ENCODE results near the gene CAMKK1.

The CAMKK1 gene

DNA sequence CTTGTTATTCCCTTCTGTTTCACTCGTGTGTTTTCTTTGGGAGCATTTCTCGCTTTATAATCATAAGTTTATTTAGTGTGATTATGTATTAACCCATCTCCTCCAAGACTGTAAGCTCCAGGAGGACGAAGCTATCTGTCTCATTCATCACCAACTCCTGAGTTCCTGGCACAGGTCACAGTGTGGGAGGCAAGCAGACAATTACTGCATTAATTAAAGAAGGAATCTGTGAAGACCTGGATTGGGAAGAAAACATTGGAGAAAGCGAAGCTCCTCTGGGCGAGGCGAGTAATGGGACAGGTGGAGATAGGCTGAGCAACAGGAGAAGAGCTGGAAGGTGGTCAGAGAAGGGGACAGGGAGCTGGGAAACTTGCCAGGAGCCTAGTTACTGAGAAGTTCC is 7.8 kb upstream of the CAMKK1 start:
- no peaks in the 10 kb centered on the region for H3K9me3 ChIP-seq (ENCODE audit: severe bottlenecking)
- H3K27ac ChIP-seq (ENCODE audit: poor library complexity, severe bottlenecking) = no peak overlapping the region
- DNase-seq (ENCODE audit: low spot score) = no peak
- H3K36me3 ChIP-seq (ENCODE audit: low read depth) = no peaks in the 10 kb centered on the region
- no peak for ATAC-seq (ENCODE audit: low read depth)
- H3K4me1 ChIP-seq (ENCODE audit: insufficient read depth, poor library complexity, severe bottlenecking) = no peaks in the 10 kb centered on the region
- no peak overlapping the region for H3K4me3 ChIP-seq (ENCODE audit: severe bottlenecking)
- TF ChIP-seq, protein P1, sequence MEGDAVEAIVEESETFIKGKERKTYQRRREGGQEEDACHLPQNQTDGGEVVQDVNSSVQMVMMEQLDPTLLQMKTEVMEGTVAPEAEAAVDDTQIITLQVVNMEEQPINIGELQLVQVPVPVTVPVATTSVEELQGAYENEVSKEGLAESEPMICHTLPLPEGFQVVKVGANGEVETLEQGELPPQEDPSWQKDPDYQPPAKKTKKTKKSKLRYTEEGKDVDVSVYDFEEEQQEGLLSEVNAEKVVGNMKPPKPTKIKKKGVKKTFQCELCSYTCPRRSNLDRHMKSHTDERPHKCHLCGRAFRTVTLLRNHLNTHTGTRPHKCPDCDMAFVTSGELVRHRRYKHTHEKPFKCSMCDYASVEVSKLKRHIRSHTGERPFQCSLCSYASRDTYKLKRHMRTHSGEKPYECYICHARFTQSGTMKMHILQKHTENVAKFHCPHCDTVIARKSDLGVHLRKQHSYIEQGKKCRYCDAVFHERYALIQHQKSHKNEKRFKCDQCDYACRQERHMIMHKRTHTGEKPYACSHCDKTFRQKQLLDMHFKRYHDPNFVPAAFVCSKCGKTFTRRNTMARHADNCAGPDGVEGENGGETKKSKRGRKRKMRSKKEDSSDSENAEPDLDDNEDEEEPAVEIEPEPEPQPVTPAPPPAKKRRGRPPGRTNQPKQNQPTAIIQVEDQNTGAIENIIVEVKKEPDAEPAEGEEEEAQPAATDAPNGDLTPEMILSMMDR (IDR thresholded peaks at IDR 0.05; ENCODE audit: poor library complexity, severe bottlenecking) = no peak
- no peaks in the 10 kb centered on the region for H3K27me3 ChIP-seq (ENCODE audit: insufficient read depth, poor library complexity, severe bottlenecking)

DNA sequence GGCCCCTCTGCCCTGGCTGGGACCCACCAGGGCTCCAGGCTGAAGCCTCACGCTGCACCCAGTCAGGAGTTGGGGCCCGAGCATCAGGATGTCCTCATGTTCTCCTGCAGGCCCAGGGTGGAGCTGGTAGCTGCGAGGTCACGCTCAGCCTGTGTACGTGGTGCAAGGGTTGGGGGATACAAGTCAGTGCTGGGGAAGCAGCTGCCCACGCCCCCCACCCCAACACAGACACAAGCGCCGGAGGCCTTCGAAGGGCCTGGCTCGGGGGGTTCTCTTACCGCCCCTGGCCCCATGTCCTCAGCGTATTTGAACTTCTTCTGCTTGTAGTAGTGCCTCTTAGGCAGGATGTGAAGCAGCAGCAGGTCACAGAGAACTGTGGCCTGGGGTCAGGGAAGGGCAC is 4.9 kb upstream of the CAMKK1 start:
- Histone ChIP-seq H3K4me1 (ENCODE audit: insufficient read depth, poor library complexity, severe bottlenecking) (peaks cover 5% of the 10 kb centered on the region), H3K4me3 (ENCODE audit: severe bottlenecking) (no peak overlapping the region), H3K9me3 (ENCODE audit: severe bottlenecking) (no peaks in the 10 kb centered on the region), H3K27me3 (ENCODE audit: insufficient read depth, poor library complexity, severe bottlenecking) (no peaks in the 10 kb centered on the region), H3K27ac (ENCODE audit: poor library complexity, severe bottlenecking) (no peak overlapping the region), H3K36me3 (ENCODE audit: low read depth) (no peaks in the 10 kb centered on the region)
- TF ChIP-seq, protein P1 (IDR thresholded peaks at IDR 0.05; ENCODE audit: poor library complexity, severe bottlenecking) = no peak
- ATAC-seq (ENCODE audit: low read depth) = no peak
- no peak for DNase-seq (ENCODE audit: low spot score)

DNA sequence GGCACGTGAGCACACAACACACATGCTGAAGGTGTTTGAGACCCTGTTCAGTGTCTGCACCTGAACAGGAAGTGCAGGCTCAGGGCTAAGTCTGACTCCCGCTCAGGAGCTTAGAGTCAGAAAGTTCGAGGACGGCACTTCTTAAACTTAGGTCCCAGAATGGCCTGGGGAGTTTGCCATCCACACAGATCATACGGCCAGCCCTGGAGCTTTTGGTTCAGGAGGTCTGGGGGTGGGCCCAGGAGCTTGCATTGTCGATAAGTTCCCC is 4.0 kb upstream of the CAMKK1 start:
- Histone ChIP-seq H3K4me1 (ENCODE audit: insufficient read depth, poor library complexity, severe bottlenecking) (peaks cover 5% of the 10 kb centered on the region), H3K27me3 (ENCODE audit: insufficient read depth, poor library complexity, severe bottlenecking) (no peaks in the 10 kb centered on the region), H3K36me3 (ENCODE audit: low read depth) (no peaks in the 10 kb centered on the region), H3K9me3 (ENCODE audit: severe bottlenecking) (no peaks in the 10 kb centered on the region), H3K4me3 (ENCODE audit: severe bottlenecking) (no peak overlapping the region), H3K27ac (ENCODE audit: poor library complexity, severe bottlenecking) (no peak overlapping the region)
- DNase-seq (ENCODE audit: low spot score) (no peak), ATAC-seq (ENCODE audit: low read depth) (no peak)
- TF ChIP-seq, protein P1 (IDR thresholded peaks at IDR 0.05; ENCODE audit: poor library complexity, severe bottlenecking) = no peak

DNA sequence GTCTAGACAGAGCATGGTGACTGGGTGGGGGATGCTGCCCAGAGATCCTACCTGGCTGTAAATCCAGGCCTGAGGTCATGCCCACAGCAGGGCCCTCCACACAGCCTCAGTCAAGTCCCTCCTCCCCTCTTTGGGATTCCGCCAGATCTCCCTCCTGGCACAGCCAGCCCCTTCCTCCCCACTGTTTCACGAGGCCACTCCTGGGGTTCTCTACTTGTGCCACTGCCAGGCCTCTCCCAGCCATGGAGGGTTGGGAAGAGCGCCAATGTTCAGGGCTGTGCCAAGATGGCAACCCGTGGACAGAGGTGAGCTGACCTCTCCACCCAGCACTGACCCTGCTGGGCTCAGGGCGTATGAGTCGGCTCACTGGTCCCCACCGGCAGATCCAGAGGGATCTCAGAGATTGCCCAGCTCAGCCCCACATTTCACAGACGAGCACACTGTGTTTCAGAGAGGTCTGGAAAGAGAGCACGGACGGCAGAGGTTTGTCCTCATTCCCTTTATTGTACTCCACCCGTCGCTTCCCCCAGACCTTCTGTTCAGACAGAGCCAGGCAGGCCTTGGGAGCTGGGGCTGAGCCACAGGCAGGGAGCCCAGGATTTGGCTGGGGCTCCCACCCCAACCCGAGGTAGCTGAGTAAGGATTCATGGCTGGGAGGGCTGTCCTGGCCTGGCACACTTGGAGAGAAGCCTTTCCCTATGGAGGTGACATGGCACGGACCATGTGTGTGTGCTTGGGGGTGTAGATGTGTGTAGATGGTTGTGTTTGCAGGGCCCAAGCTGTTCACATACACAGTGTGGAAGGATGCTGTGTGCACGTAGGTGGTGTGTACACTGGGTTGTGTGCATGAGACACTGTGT is 3.5 kb upstream of the CAMKK1 start:
- Histone ChIP-seq H3K27me3 (ENCODE audit: insufficient read depth, poor library complexity, severe bottlenecking) (no peaks in the 10 kb centered on the region), H3K27ac (ENCODE audit: poor library complexity, severe bottlenecking) (no peak overlapping the region), H3K4me3 (ENCODE audit: severe bottlenecking) (no peak overlapping the region), H3K36me3 (ENCODE audit: low read depth) (no peaks in the 10 kb centered on the region), H3K4me1 (ENCODE audit: insufficient read depth, poor library complexity, severe bottlenecking) (peaks cover 9% of the 10 kb centered on the region), H3K9me3 (ENCODE audit: severe bottlenecking) (no peaks in the 10 kb centered on the region)
- no peak for DNase-seq (ENCODE audit: low spot score)
- no peak for ATAC-seq (ENCODE audit: low read depth)
- TF ChIP-seq, protein P1 (IDR thresholded peaks at IDR 0.05; ENCODE audit: poor library complexity, severe bottlenecking) = no peak

DNA sequence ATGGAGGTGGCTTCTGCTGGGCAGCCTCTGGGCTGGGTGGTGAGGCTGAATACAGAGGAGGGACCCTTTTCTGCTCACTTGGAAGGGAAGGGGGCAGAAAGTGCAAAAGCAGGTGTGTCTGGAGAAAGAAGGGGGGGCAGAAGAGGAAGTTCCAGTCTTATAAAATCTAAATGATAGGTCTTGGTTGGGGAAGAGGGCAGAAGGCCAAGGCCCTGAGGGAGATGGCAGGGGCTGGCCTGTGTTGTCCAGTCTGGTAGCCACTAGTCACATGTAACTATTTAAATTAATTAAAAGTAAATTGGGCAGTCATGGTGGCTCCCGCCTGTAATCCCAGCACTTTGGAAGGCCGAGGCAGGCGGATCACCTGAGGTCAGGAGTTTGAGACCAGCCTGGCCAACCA is 2.5 kb upstream of the CAMKK1 start:
- no peak for DNase-seq (ENCODE audit: low spot score)
- Histone ChIP-seq H3K4me3 (ENCODE audit: severe bottlenecking) (no peak overlapping the region), H3K27ac (ENCODE audit: poor library complexity, severe bottlenecking) (peak overlapping the region; percentile 37), H3K4me1 (ENCODE audit: insufficient read depth, poor library complexity, severe bottlenecking) (peaks cover 14% of the 10 kb centered on the region), H3K36me3 (ENCODE audit: low read depth) (no peaks in the 10 kb centered on the region), H3K27me3 (ENCODE audit: insufficient read depth, poor library complexity, severe bottlenecking) (no peaks in the 10 kb centered on the region), H3K9me3 (ENCODE audit: severe bottlenecking) (no peaks in the 10 kb centered on the region)
- TF ChIP-seq, protein P1 (IDR thresholded peaks at IDR 0.05; ENCODE audit: poor library complexity, severe bottlenecking) = no peak
- ATAC-seq (ENCODE audit: low read depth) = no peak

Measured in RWPE2 (cell line).